Fibroblast of the aortic adventitia (primary cell): ENCODE results near the gene INSM2. TPM values are rescaled to one million over a fixed set of nuclear protein-coding genes. Genes with fewer than 3 reads are reported as not detected.

ENCODE experiments used
- DNase-seq: peaks from one replicate; pipeline ENCODE4 v3.0.0-alpha.2; 2010; ENCODE audit warnings: low read depth
- H3K4me3 ChIP-seq: 2 replicates; pipeline ENCODE4 v1.5.1; 2011; ENCODE audit warnings: low read depth, mild to moderate bottlenecking, control low read depth, low read length, moderate library complexity
- CTCF ChIP-seq: IDR thresholded peaks from 2 replicates; pipeline ENCODE4 v1.5.1; 2011; ENCODE audit warnings: mild to moderate bottlenecking, low read length, control low read depth, inconsistent platforms; ENCODE audit not compliant: insufficient read depth
- total RNA-seq: library from RNA; depleted of rRNA; stranded (reverse); fragments of >200 nt; gene quantifications from 2 replicates; pipeline ENCODE4 v1.2.3, GENCODE V29; 2012; ENCODE audit warnings: low replicate concordance

The INSM2 gene
- total RNA-seq, 1 donor = not detected

GRCh38 chr14:35578639-35579038 lies 44.7 kb downstream of the INSM2 start:
- DNase-seq = no peak
- no peak overlapping the region for H3K4me3 ChIP-seq
- TF ChIP-seq CTCF = no peak

Other genes starting within 250 kb of the INSM2 start
- 96.7 and 184 TPM in 2 replicates for gene PSMA6, start 241.8 kb upstream of the INSM2 start, total RNA-seq
- gene NFKBIA, start 129.4 kb upstream of the INSM2 start, total RNA-seq = 34.1 and 86.6 TPM in 2 replicates